Vagina (tissue), 2 donors: ENCODE measurements around the gene NAT10.

Source experiments
- CTCF ChIP-seq, 3 experiments: fragments of 450-650 bp in 2 of 3; fragments of 200-600 bp in 1 of 3; sonication (generic) in 1 of 3; IDR thresholded peaks; one replicate each; pipeline ENCODE4 v1.5.1; 2017 to 2019; ENCODE audit warnings: antibody characterized with exemption in 3 of 3, mild to moderate bottlenecking in 2 of 3, moderate library complexity in 2 of 3
- POLR2A ChIP-seq, 2 donors: fragments of 450-650 bp; IDR thresholded peaks; one replicate each; pipeline ENCODE4 v1.6.1; 2017; ENCODE audit warnings: antibody characterized with exemption in 2 of 2, mild to moderate bottlenecking in 2 of 2, moderate library complexity in 2 of 2
- POLR2AphosphoS5 ChIP-seq, 2 donors: sonication (generic); formaldehyde crosslinking; IDR thresholded peaks; one replicate each; pipeline ENCODE4 v1.9.0; 2017; ENCODE audit warnings: antibody characterized with exemption in 2 of 2, mild to moderate bottlenecking in 2 of 2, low read depth in 1 of 2; ENCODE audit not compliant: insufficient read depth in 1 of 2

- TF ChIP-seq CTCF (IDR thresholded peaks at IDR 0.05) (no peak), POLR2AphosphoS5 (IDR thresholded peaks at IDR 0.05; ENCODE audit: insufficient read depth in 1 of 2, low read depth in 1 of 2) (no peak), POLR2A (IDR thresholded peaks at IDR 0.05) (no peak)
Observed at GRCh38 chr11:34155057-34155756, 49.8 kb downstream of the NAT10 start.
